Endothelial cell of umbilical vein (primary cell): ENCODE data around the gene NDUFA11. TPM values are rescaled to one million over a fixed set of nuclear protein-coding genes. Genes with fewer than 3 reads are reported as not detected.

Source experiments
- BruUV-seq: library from RNA; stranded (reverse); fragments of 400-500 nt; replicated peaks from 2 replicates; lab custom pipeline; 2021; lab: Mats Ljungman, UMichigan
- CTCF ChIA-PET: fragments of 300-600, 350-600 bp; sonication (Branson Sonifier 250); formaldehyde crosslinking; loops from one replicate; lab custom pipeline; 2021; ENCODE audit warnings: antibody characterized with exemption, inconsistent platforms; lab: Charles Lee
- POLR2A ChIA-PET: fragments of 300-600, 350-600 bp; sonication (Branson Sonifier 250); formaldehyde crosslinking; loops from one replicate; lab custom pipeline; 2021; ENCODE audit warnings: antibody characterized with exemption, inconsistent platforms; lab: Charles Lee
- DNase-seq: peaks from one replicate; pipeline ENCODE4 v3.0.0-alpha.2; 2011; ENCODE audit warnings: low read depth, low spot score
- FAIRE-seq: peaks from 2 replicates; lab custom pipeline; 2011; peaks lifted over from hg19 to GRCh38; lab: Jason Lieb, UNC
- H2AFZ ChIP-seq: 2 replicates; pipeline ENCODE4 v1.6.0; 2012; ENCODE audit warnings: low read depth, low read length, control low read depth, inconsistent platforms
- H3K27ac ChIP-seq: 2 replicates; pipeline ENCODE4 v1.5.1; 2011; ENCODE audit warnings: low read depth, mild to moderate bottlenecking, control low read depth, low read length, moderate library complexity; ENCODE audit not compliant: insufficient read depth
- H3K27me3 ChIP-seq, 2 experiments: 2 replicates each; pipeline versions ENCODE4 v1.6.0 to v1.6.1; 2011; ENCODE audit warnings: low read length in 2 of 2, mixed read lengths in 1 of 2; ENCODE audit not compliant: control insufficient read depth in 2 of 2, insufficient read depth in 2 of 2
- H3K36me3 ChIP-seq, 2 experiments: 2 replicates in 1 of 2; 3 replicates in 1 of 2; pipeline ENCODE4 v1.5.1; 2011; ENCODE audit warnings: low read length in 2 of 2, mild to moderate bottlenecking in 1 of 2, moderate library complexity in 1 of 2; ENCODE audit not compliant: control insufficient read depth in 2 of 2, insufficient read depth in 2 of 2; ENCODE audit errors: extremely low read depth in 1 of 2
- H3K4me1 ChIP-seq: 3 replicates; pipeline ENCODE4 v1.5.1; 2011; ENCODE audit warnings: mild to moderate bottlenecking, low read length; ENCODE audit not compliant: control insufficient read depth, insufficient read depth; ENCODE audit errors: extremely low read depth
- H3K4me2 ChIP-seq: 2 replicates; pipeline ENCODE4 v1.6.1; 2011; ENCODE audit warnings: low read length, control low read depth, mixed read lengths; ENCODE audit not compliant: insufficient read depth
- H3K4me3 ChIP-seq, 3 experiments: fragments of 200-600 bp in 1 of 3; sonication (generic), shearing (Covaris generic) in 1 of 3; replicated peaks in 1 of 3; 2 replicates each; pipeline ENCODE4 v1.5.1; 2011 to 2016; ENCODE audit warnings: control low read depth in 3 of 3, low read length in 3 of 3, mild to moderate bottlenecking in 2 of 3, inconsistent platforms in 1 of 3, low read depth in 1 of 3, moderate library complexity in 1 of 3; ENCODE audit not compliant: insufficient read depth in 1 of 3
- H3K79me2 ChIP-seq: 2 replicates; pipeline ENCODE4 v1.6.0; 2012; ENCODE audit warnings: low read length, inconsistent platforms; ENCODE audit not compliant: control insufficient read depth, insufficient read depth
- H3K9ac ChIP-seq: replicated peaks from 2 replicates; pipeline ENCODE3; 2011; ENCODE audit warnings: low read length, control low read depth; ENCODE audit not compliant: insufficient read depth; ENCODE audit errors: extremely low read depth
- H3K9me1 ChIP-seq: replicated peaks from 3 replicates; pipeline ENCODE4 v1.6.0; 2011; ENCODE audit warnings: mild to moderate bottlenecking, low read length; ENCODE audit not compliant: control insufficient read depth, insufficient read depth; ENCODE audit errors: extremely low read depth
- H3K9me3 ChIP-seq: replicated peaks from 2 replicates; pipeline ENCODE4 v1.5.1; 2012; ENCODE audit warnings: low read length, inconsistent platforms; ENCODE audit not compliant: control insufficient read depth, insufficient read depth
- H4K20me1 ChIP-seq: replicated peaks from 2 replicates; pipeline ENCODE3; 2011; ENCODE audit warnings: mild to moderate bottlenecking, low read length; ENCODE audit not compliant: control insufficient read depth, insufficient read depth; ENCODE audit errors: extremely low read depth
- CTCF ChIP-seq, 2 donors: IDR thresholded peaks; 1 replicate in 1 of 2; 2 replicates in 1 of 2; pipeline ENCODE4 v1.5.1; 2011; ENCODE audit warnings: low read length in 2 of 2, mild to moderate bottlenecking in 2 of 2, moderate library complexity in 2 of 2, control low read depth in 1 of 2, inconsistent platforms in 1 of 2, low read depth in 1 of 2; ENCODE audit not compliant: insufficient read depth in 1 of 2; ENCODE audit errors: extremely low read depth in 1 of 2
- EZH2 ChIP-seq: IDR thresholded peaks from 2 replicates; pipeline ENCODE4 v1.6.1; 2012; ENCODE audit warnings: borderline replicate concordance, low read depth, mild to moderate bottlenecking, moderate library complexity, low read length, inconsistent platforms; ENCODE audit not compliant: severe bottlenecking
- FOS ChIP-seq: IDR thresholded peaks from 2 replicates; pipeline ENCODE4 v1.6.1; 2011; ENCODE audit warnings: mild to moderate bottlenecking, low read length, moderate library complexity, borderline replicate concordance; ENCODE audit not compliant: insufficient read depth
- GATA2 ChIP-seq: IDR thresholded peaks from 2 replicates; pipeline ENCODE4 v1.7.0; 2011; ENCODE audit warnings: low read depth, mild to moderate bottlenecking, moderate library complexity, mixed read lengths, low read length; ENCODE audit not compliant: insufficient read length, insufficient read depth
- JUN ChIP-seq: IDR thresholded peaks from 2 replicates; pipeline ENCODE4 v1.6.1; 2011; ENCODE audit warnings: borderline replicate concordance, low read depth; ENCODE audit not compliant: insufficient read length, insufficient read depth
- MAX ChIP-seq: IDR thresholded peaks from 2 replicates; pipeline ENCODE4 v1.6.1; 2011; ENCODE audit not compliant: insufficient read depth, insufficient read length
- MYC ChIP-seq: IDR thresholded peaks from one replicate; pipeline ENCODE4 v1.6.1; 2011; ENCODE audit warnings: mild to moderate bottlenecking, low read depth, low read length
- POLR2A ChIP-seq: IDR thresholded peaks from 2 replicates; pipeline ENCODE4 v1.6.1; 2012; ENCODE audit warnings: low read depth, mild to moderate bottlenecking, control low read depth, low read length
- POLR2AphosphoS5 ChIP-seq: IDR thresholded peaks from 2 replicates; pipeline ENCODE4 v1.6.1; 2012; ENCODE audit warnings: low read depth, mild to moderate bottlenecking, control low read depth, low read length, moderate library complexity; ENCODE audit not compliant: insufficient read depth
- dilution Hi-C: fragments of 300-500 bp; cut with MboI; formaldehyde crosslinking; loops from one replicate; pipeline ENCODE4 v1.15.0; 2019; ENCODE audit warnings: low sequenced_read_pairs; ENCODE audit not compliant: extremely low pct_ligation_motif_present
- intact Hi-C: fragments of 100-400 bp; cut with micrococcal nuclease; formaldehyde crosslinking; loops from one replicate; pipeline ENCODE4 v1.10.0; 2022
- polyA plus RNA-seq, 4 experiments: library from polyadenylated mRNA; depleted of rRNA in 3 of 4; stranded (reverse) in 3 of 4; unstranded in 1 of 4; fragments of >200 nt; gene quantifications; 2 replicates each; pipeline versions ENCODE4 v1.2.1 to v1.2.3, GENCODE V29; 2011 to 2012; ENCODE audit warnings: missing spikeins in 1 of 4
- total RNA-seq: library from RNA; stranded (reverse); gene quantifications from 2 replicates; pipeline ENCODE4 v1.2.3, GENCODE V29; 2021

NDUFA11 gene
- total and polyA plus RNA-seq, 2 donors (not counting 3 experiments of a cell fraction or from before 2014, with no cell fraction given), result 281 to 876 TPM

- no peak overlapping the region for H3K4me3 ChIP-seq
- dilution Hi-C loops, result no loop called here
- no peak overlapping the region for H3K9ac ChIP-seq
- DNase-seq (no peak), FAIRE-seq (no peak)
- intact Hi-C loops, result no loop called here
- H3K4me2 ChIP-seq, result no peak overlapping the region
- H2AFZ ChIP-seq, result no peak overlapping the region
- H4K20me1 ChIP-seq, result no peaks in the 10 kb centered on the region
- no peaks in the 10 kb centered on the region for H3K9me1 ChIP-seq
- no peaks in the 10 kb centered on the region for H3K79me2 ChIP-seq
- CTCF ChIA-PET, result no interaction called here
- H3K27ac ChIP-seq, result no peak overlapping the region
- H3K4me1 ChIP-seq, result peaks cover 30% of the 10 kb centered on the region
- BruUV-seq, result no TSS peak
- no peaks in the 10 kb centered on the region for H3K9me3 ChIP-seq
- H3K27me3 ChIP-seq, result no peaks in the 10 kb centered on the region
- TF ChIP-seq MAX (no peak), POLR2A (no peak), POLR2AphosphoS5 (no peak), GATA2 (no peak), EZH2 (no peak), JUN (no peak), FOS (no peak), MYC (no peak), CTCF (IDR thresholded peaks at IDR 0.05; ENCODE audit: extremely low read depth in 1 of 2, insufficient read depth in 1 of 2, low read depth in 1 of 2, low read length in 2 of 2) (no peak)
- POLR2A ChIA-PET, result no interaction called here
- peaks cover 13 to 30% of the 10 kb centered on the region in 2 experiments for H3K36me3 ChIP-seq
Measured at GRCh38 chr19:5932609-5933262, 29.1 kb upstream of the NDUFA11 start.
